ENCODE results near the gene VDAC2.
"Not testable (repeated sequence)": the region's sequence is repeated elsewhere in the genome, so short reads cannot be mapped to it uniquely, and the experiment has no call there.

The VDAC2 gene

DNA sequence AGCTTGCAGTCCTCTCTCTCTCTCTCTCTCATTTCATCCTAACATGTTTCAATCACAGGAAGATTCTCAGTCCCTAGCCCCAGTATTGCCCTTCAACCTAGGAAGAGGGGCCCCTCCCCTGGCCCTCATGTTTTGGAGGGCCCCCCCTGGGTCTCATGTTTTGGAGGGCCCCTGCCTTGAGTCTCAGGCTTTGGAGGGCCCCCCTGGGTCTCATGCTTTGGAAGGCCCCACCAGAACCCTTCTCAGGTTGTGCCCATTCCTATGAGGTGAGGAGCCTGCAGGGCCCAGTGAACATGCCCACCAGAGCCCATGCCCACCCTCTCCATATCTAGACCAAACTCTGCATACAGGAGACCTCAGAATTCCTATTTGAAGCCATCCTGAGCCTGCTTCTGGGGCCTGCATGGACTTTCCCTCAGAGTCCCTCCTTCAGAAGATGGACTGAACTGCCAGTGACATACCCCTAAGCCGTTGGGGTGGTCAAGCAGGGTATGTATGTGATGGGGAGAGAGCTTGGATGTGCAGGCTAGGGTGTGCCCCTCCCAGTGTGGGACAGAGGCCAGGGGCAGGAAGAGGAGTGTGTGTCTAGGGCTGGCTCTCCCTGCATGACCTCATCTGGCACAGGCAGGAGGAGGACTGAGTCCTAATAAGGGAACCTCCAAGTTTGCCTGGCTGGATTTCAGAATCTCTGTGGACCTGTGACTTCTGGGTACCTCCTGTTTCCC is 8.1 kb upstream of the VDAC2 start:
- Histone ChIP-seq H3K9me3 (ENCODE audit: control insufficient read depth, low read length) (no peaks in the 10 kb centered on the region), H3K27me3 (replicated peaks; ENCODE audit: control insufficient read depth, insufficient read depth, low read length) (no peaks in the 10 kb centered on the region), H3K36me3 (ENCODE audit: control insufficient read depth, insufficient read depth, low read length, severe bottlenecking) (no peaks in the 10 kb centered on the region), H3K4me1 (ENCODE audit: control insufficient read depth, insufficient read depth, low read length) (peaks cover 23% of the 10 kb centered on the region), H3K4me3 (ENCODE audit: low read length) (no peak overlapping the region), H3K9ac (ENCODE audit: low read length) (no peak overlapping the region)
- DNase-seq (ENCODE audit: low read depth), result peak; percentile 54

DNA sequence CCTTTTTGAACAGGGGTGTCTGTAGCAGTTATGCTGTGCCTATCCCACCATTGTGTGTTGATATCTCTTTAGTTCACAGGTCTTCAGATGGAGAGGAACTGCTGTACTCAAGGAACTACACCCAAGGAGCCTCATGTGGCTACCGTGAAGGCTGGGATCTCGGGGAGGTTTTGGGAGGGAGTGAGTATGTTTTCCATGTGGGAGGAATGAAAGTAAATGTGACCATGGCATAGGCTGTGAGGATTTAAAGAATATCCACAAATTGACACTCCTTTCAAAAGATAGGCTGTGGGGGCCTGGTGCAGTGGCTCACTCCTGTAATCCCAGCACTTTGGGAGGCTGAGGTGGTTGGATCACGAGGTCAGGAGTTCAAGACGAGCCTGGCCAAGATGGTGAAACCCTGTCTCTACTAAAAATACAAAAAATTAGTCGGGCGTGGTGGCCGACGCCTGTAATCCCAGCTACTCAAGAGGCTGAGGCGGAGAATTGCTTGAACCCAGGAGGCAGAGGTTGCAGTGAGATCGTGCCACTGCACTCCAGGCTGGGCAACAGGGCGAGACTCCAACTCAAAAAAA is 7.5 kb upstream of the VDAC2 start:
- H3K27me3 ChIP-seq (replicated peaks; ENCODE audit: control insufficient read depth, insufficient read depth, low read length); H3K36me3 ChIP-seq (ENCODE audit: control insufficient read depth, insufficient read depth, low read length, severe bottlenecking); H3K9me3 ChIP-seq (ENCODE audit: control insufficient read depth, low read length); H3K4me3 ChIP-seq (ENCODE audit: low read length); H3K9ac ChIP-seq (ENCODE audit: low read length); DNase-seq (ENCODE audit: low read depth): not testable (repeated sequence)
- H3K4me1 ChIP-seq (ENCODE audit: control insufficient read depth, insufficient read depth, low read length), result peaks cover 19% of the 10 kb centered on the region

DNA sequence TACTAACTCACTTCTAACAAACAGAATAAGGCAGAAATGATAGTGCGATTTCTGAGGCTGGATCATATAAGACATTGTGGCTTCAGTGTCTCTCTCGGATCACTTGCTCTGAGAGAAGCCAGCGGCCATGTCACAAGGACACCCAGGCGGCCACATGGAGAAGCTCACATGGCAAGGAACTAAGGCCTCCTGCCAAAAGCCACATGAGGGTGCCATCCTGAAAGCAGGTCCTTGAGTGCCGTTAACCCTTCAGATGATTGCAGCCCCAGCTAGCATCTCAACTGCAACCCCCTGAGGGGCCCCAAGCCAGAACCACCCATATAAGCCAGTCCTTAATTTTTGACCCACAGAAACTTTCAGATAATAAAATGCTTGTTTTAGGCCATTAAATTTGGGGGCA is 6.9 kb upstream of the VDAC2 start:
- peaks cover 22% of the 10 kb centered on the region for H3K4me1 ChIP-seq (ENCODE audit: control insufficient read depth, insufficient read depth, low read length)

DNA sequence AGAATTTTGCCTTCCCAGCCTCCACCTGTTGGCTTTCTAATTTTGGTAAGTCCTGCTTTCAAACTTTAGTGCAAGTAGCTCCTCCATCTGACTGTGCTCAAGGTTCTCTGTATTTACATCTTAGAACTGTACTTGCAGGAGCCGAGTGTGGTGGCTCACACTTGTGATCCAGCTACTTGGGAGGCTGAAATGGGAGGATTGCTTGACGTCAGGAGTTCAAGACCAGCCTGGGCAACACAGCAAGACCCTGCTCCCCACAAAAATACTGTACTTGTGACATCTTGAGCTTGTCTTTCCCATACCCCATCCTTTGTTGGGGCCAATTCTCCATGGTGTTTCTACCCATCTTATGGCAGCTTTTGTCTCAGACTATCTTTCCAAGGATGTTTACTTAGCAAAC is 4.7 kb upstream of the VDAC2 start:
- Histone ChIP-seq H3K36me3 (ENCODE audit: control insufficient read depth, insufficient read depth, low read length, severe bottlenecking) (no peaks in the 10 kb centered on the region), H3K9ac (ENCODE audit: low read length) (no peak overlapping the region), H3K4me3 (ENCODE audit: low read length) (no peak overlapping the region), H3K4me1 (ENCODE audit: control insufficient read depth, insufficient read depth, low read length) (peaks cover 30% of the 10 kb centered on the region), H3K27me3 (replicated peaks; ENCODE audit: control insufficient read depth, insufficient read depth, low read length) (no peaks in the 10 kb centered on the region), H3K9me3 (ENCODE audit: control insufficient read depth, low read length) (no peaks in the 10 kb centered on the region)
- DNase-seq (ENCODE audit: low read depth), result no peak

More for the DNA sequence above, 6.9 kb upstream of the VDAC2 start:
- DNase-seq (ENCODE audit: low read depth), result no peak
- H3K4me3 ChIP-seq (ENCODE audit: low read length), result no peak overlapping the region
- H3K9ac ChIP-seq (ENCODE audit: low read length), result no peak overlapping the region
- H3K9me3 ChIP-seq (ENCODE audit: control insufficient read depth, low read length), result no peaks in the 10 kb centered on the region
- H3K27me3 ChIP-seq (replicated peaks; ENCODE audit: control insufficient read depth, insufficient read depth, low read length), result no peaks in the 10 kb centered on the region
- H3K36me3 ChIP-seq (ENCODE audit: control insufficient read depth, insufficient read depth, low read length, severe bottlenecking), result no peaks in the 10 kb centered on the region

DNA sequence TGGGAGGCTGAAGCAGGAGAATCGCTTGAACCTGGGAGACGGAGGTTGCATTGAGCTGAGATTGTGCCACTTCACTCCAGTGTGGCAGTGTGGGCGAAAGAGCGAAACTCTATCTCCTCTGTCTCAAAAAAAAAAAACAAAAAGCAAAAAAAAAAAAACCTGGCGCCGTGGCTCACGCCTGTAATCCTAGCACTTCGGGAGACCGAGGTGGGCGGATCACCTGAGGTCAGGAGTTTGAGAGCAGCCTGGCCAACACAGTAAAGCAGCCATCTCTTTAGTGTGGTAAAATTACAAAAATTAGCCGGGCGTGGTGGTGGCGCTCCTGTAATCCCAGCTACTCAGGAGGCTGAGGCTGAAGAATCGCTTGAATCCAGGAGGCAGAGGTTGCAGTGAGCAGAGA is 4.0 kb upstream of the VDAC2 start:
- H3K36me3 ChIP-seq (ENCODE audit: control insufficient read depth, insufficient read depth, low read length, severe bottlenecking); DNase-seq (ENCODE audit: low read depth); H3K27me3 ChIP-seq (replicated peaks; ENCODE audit: control insufficient read depth, insufficient read depth, low read length); H3K4me3 ChIP-seq (ENCODE audit: low read length); H3K9me3 ChIP-seq (ENCODE audit: control insufficient read depth, low read length); H3K9ac ChIP-seq (ENCODE audit: low read length): not testable (repeated sequence)
- peaks cover 32% of the 10 kb centered on the region for H3K4me1 ChIP-seq (ENCODE audit: control insufficient read depth, insufficient read depth, low read length)

DNA sequence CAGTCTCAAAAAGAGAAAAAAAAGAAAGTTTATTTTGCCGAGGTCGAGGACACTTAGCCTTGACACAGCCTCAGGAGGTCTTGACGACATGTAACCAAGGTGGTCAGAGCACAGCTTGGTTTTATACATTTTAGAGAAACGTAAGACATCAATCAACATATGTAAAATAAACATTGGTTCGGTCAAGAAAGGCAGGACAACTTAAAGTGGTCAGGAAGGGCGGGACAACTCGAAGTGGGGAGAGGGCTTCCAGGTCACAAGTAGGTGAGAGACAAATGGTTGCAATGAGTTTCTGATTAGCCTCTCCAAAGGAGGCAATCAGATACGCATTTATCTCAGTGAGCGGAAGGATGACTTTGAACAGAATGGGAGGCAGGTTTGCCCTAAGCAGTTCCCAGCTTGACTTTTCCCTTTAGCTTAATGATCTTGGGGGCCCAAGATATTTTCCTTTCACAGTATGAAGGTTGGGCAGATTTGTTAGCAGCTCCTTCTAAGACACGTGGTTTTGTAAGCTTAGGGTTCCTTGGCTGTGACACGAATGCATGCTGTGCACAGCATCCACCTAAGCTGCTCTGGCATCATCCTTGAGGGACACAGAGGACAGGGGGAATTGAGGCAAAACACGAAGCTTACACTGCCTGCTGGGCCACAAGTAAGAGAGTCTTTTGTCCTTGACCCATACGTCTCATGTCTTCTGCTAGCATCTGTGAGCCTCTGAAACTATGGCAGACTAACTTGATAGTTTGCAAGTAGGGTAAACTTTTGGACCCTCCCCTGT is 3.3 kb upstream of the VDAC2 start:
- H3K9ac ChIP-seq (ENCODE audit: low read length), result no peak overlapping the region
- H3K27me3 ChIP-seq (replicated peaks; ENCODE audit: control insufficient read depth, insufficient read depth, low read length), result no peaks in the 10 kb centered on the region
- DNase-seq (ENCODE audit: low read depth), result no peak

DNA sequence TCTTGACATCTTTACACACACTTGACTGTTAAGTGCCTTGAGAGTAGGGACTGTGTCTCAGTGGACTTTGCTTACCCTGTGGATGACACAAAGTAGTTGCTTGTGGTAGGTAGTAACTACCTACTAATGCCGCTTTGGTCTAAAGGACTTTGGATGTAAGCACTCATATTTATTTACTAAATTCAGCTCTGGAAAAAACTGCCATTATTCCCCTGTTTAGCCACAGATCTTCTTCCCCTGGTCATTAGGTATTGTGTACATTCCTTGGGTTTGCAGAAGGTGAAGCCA is 2.8 kb upstream of the VDAC2 start:
- H3K9me3 ChIP-seq (ENCODE audit: control insufficient read depth, low read length), result no peaks in the 10 kb centered on the region
- H3K9ac ChIP-seq (ENCODE audit: low read length), result no peak overlapping the region
- H3K4me1 ChIP-seq (ENCODE audit: control insufficient read depth, insufficient read depth, low read length), result peaks cover 40% of the 10 kb centered on the region
- peaks cover 8% of the 10 kb centered on the region for H3K36me3 ChIP-seq (ENCODE audit: control insufficient read depth, insufficient read depth, low read length, severe bottlenecking)
- DNase-seq (ENCODE audit: low read depth), result no peak
- H3K27me3 ChIP-seq (replicated peaks; ENCODE audit: control insufficient read depth, insufficient read depth, low read length), result no peaks in the 10 kb centered on the region
- no peak overlapping the region for H3K4me3 ChIP-seq (ENCODE audit: low read length)

More for the DNA sequence above, 3.3 kb upstream of the VDAC2 start:
- no peak overlapping the region for H3K4me3 ChIP-seq (ENCODE audit: low read length)
- peaks cover 3% of the 10 kb centered on the region for H3K36me3 ChIP-seq (ENCODE audit: control insufficient read depth, insufficient read depth, low read length, severe bottlenecking)
- H3K4me1 ChIP-seq (ENCODE audit: control insufficient read depth, insufficient read depth, low read length), result peaks cover 38% of the 10 kb centered on the region
- no peaks in the 10 kb centered on the region for H3K9me3 ChIP-seq (ENCODE audit: control insufficient read depth, low read length)

DNA sequence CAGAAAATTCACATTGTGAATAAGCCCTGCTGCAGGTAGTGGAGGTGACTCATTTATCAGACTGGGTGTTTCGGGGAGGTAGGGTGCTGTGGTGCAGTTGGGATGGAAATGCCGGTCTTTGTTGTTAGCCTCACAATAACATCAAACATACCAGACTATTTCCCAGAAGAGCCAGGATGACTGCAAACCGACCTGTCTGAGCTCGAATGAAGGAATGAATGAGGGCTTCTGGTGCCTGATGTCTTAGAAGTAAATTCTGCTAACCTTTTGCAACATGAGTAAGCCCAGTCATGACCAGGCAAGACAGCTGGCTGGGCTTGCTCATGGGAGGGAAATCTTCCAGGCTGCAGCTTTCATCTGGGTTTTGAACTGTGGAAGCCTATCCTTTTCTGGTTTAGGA is 2.4 kb upstream of the VDAC2 start:
- no peaks in the 10 kb centered on the region for H3K9me3 ChIP-seq (ENCODE audit: control insufficient read depth, low read length)
- peaks cover 36% of the 10 kb centered on the region for H3K4me1 ChIP-seq (ENCODE audit: control insufficient read depth, insufficient read depth, low read length)
- peaks cover 12% of the 10 kb centered on the region for H3K36me3 ChIP-seq (ENCODE audit: control insufficient read depth, insufficient read depth, low read length, severe bottlenecking)
- peak overlapping the region; percentile 22 for H3K9ac ChIP-seq (ENCODE audit: low read length)
- peak; percentile 68 for DNase-seq (ENCODE audit: low read depth)
- H3K4me3 ChIP-seq (ENCODE audit: low read length), result no peak overlapping the region
- no peaks in the 10 kb centered on the region for H3K27me3 ChIP-seq (replicated peaks; ENCODE audit: control insufficient read depth, insufficient read depth, low read length)

DNA sequence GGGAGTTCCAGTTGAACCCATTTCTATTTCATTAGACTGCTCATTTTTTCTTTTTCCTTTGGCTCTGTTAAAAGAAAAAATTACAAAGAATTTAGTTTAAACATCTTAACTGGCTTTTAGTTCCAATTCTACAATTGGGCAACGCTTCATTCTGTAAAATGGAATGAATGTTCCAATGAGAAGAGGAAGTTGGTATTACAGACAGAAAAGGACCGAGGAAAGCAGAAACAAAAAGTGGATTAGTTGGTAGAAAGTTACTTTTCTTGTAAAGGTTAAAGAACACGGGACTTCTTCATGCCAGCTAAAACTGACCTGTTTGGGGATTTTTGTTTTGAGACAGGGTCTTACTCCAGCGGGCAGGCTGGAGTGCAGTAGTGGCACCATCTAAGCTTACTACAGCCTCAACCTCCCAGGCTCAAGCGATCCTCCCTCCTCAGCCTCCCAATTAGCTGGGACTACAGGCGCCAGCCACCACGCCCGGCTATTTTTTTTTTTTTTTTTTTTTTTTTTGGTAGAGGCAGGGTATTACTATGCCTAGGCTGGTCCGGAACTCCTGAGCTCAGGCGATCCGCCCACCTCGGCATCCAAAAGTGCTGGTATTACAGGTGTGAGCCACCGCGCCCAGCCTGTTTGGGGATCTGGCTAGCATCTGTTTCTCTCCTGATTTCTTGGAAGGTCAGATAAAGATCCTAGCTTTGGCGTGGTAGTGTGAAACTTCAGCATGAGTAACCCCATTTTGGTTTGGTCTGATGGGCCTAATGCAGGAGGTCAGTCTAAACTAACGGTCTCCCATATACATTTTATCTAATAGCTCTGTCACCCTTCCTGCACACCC is 1.3 kb upstream of the VDAC2 start:
- Histone ChIP-seq H3K27me3 (replicated peaks; ENCODE audit: control insufficient read depth, insufficient read depth, low read length) (no peaks in the 10 kb centered on the region), H3K36me3 (ENCODE audit: control insufficient read depth, insufficient read depth, low read length, severe bottlenecking) (peaks cover 22% of the 10 kb centered on the region), H3K4me1 (ENCODE audit: control insufficient read depth, insufficient read depth, low read length) (peaks cover 36% of the 10 kb centered on the region), H3K9ac (ENCODE audit: low read length) (peak overlapping the region; percentile 100), H3K9me3 (ENCODE audit: control insufficient read depth, low read length) (no peaks in the 10 kb centered on the region), H3K4me3 (ENCODE audit: low read length) (peak overlapping the region; percentile 99)
- DNase-seq (ENCODE audit: low read depth), result no peak

DNA sequence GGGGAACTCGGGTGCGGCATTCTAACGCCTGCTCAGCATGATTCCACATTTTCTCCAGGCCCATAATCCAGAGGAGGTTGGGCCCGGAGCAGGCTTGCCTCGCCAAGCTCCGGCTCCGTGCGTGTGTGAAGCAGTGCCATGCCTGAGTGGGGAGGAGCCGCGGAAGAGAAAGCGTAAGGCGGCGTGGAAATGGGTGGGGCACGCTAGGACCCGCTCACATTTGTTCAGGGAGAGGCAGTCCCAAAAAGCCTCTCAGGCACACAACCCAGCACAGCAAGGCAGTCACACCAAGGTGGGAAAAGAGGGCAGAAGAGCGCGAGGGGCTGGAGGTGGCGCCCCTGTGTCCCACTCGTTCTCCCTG is 695 bp upstream of the VDAC2 start:
- Histone ChIP-seq H3K4me3 (ENCODE audit: low read length) (peak overlapping the region; percentile 99), H3K4me1 (ENCODE audit: control insufficient read depth, insufficient read depth, low read length) (peaks cover 35% of the 10 kb centered on the region), H3K9ac (ENCODE audit: low read length) (peak overlapping the region; percentile 100), H3K36me3 (ENCODE audit: control insufficient read depth, insufficient read depth, low read length, severe bottlenecking) (peaks cover 28% of the 10 kb centered on the region), H3K9me3 (ENCODE audit: control insufficient read depth, low read length) (no peaks in the 10 kb centered on the region), H3K27me3 (replicated peaks; ENCODE audit: control insufficient read depth, insufficient read depth, low read length) (no peaks in the 10 kb centered on the region)
- DNase-seq (ENCODE audit: low read depth), result peak; percentile 91
